Glutamatergic neuron (in vitro differentiated cells): Measurements from ENCODE around the gene DHX32. TPM values are rescaled to one million over a fixed set of nuclear protein-coding genes. Genes with fewer than 3 reads are reported as not detected.
"Not testable (repeated sequence)": the region's sequence is repeated elsewhere in the genome, so short reads cannot be mapped to it uniquely, and the experiment has no call there.

ENCODE experiments used
- DNase-seq: peaks from one replicate; pipeline ENCODE4 v3.0.0; 2022
- H3K27ac Mint-ChIP-seq: one replicate; pipeline ENCODE4 v1.8.0; 2020; ENCODE audit warnings: mild to moderate bottlenecking, mixed read lengths, inconsistent platforms; ENCODE audit not compliant: unreplicated experiment
- H3K27me3 Mint-ChIP-seq: one replicate; pipeline ENCODE4 v1.8.0; 2020; ENCODE audit warnings: mild to moderate bottlenecking, moderate library complexity, mixed read lengths, inconsistent platforms; ENCODE audit not compliant: unreplicated experiment
- H3K36me3 Mint-ChIP-seq: one replicate; pipeline ENCODE4 v1.8.0; 2020; ENCODE audit warnings: mild to moderate bottlenecking, mixed read lengths, inconsistent platforms; ENCODE audit not compliant: unreplicated experiment
- H3K4me1 Mint-ChIP-seq: one replicate; pipeline ENCODE4 v1.8.0; 2020; ENCODE audit warnings: mild to moderate bottlenecking, low read depth, mixed read lengths, inconsistent platforms; ENCODE audit not compliant: unreplicated experiment
- H3K4me3 Mint-ChIP-seq: one replicate; pipeline ENCODE4 v1.8.0; 2020; ENCODE audit warnings: mild to moderate bottlenecking, mixed read lengths, inconsistent platforms; ENCODE audit not compliant: unreplicated experiment
- H3K9me3 Mint-ChIP-seq: one replicate; pipeline ENCODE4 v1.8.0; 2020; ENCODE audit warnings: mild to moderate bottlenecking, moderate library complexity, mixed read lengths, inconsistent platforms; ENCODE audit not compliant: unreplicated experiment
- CTCF ChIP-seq: fragments of 200-600 bp; sonication (generic); IDR thresholded peaks from one replicate; pipeline ENCODE4 v1.5.0; 2021; ENCODE audit not compliant: partially characterized antibody, unreplicated experiment
- total RNA-seq: library from RNA; stranded (reverse); fragmentation: NEBNext Ultra II Directional; extraction: Animal tissue kit (Norgen Biotek cat#: 25700); gene quantifications from one replicate; pipeline ENCODE4 v1.2.1, GENCODE V29; 2021; ENCODE audit not compliant: unreplicated experiment

DHX32 gene
- total RNA-seq, 1 donor from 2014 or later: 11.3 TPM

DNA sequence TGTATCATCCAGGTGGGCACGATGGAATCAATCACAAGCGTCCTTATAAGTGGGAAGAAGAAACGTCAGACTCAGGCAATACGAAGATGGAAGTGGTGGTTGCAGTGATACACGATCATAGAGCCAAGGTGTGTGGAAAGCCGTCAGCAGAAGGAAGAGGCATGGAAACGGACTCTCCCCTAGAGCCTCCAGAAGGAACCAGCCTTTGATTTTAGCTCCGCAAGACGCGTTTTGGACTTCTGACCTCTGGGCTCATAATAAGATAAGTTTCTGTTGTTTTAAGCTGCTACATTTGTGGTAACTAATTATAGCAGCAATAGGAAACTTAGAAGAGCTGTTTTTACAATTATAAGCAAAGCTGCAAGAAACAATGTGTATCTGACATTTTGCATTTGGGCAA, 30.1 kb upstream of the DHX32 start:
- H3K36me3 Mint-ChIP-seq: peaks cover 5% of the 10 kb centered on the region
- no peak for DNase-seq
- no peak overlapping the region for H3K27ac Mint-ChIP-seq
- no peak overlapping the region for H3K4me3 Mint-ChIP-seq
- H3K27me3 Mint-ChIP-seq: peaks cover 2% of the 10 kb centered on the region
- no peak for TF ChIP-seq CTCF
- no peaks in the 10 kb centered on the region for H3K4me1 Mint-ChIP-seq
- H3K9me3 Mint-ChIP-seq: no peaks in the 10 kb centered on the region

- not testable (repeated sequence) for H3K27me3 Mint-ChIP-seq, DNase-seq, H3K4me1 Mint-ChIP-seq, H3K9me3 Mint-ChIP-seq, H3K36me3 Mint-ChIP-seq, H3K27ac Mint-ChIP-seq, H3K4me3 Mint-ChIP-seq
Observed at GRCh38 chr10:125909491-125909890, 28.4 kb upstream of the DHX32 start.

DNA sequence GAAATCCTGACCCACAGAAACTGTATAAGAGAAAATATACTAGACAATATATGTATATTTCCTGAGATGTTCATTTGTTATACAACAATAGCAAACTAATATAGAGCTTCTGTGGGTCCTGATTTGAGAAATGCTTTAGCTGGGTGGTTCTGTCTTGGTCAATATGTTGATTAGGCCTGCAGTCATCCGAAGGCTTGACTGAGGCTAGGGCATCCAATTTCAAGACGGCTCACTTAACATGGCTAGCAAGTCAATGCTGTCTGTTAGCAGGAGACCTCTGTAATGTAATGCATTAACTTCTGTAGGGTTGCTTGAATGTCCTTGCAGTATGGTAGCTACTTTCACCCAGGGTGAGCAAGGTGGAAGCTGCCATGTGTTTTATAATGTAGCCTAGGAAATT, 27.7 kb upstream of the DHX32 start:
- not testable (repeated sequence) for H3K4me1 Mint-ChIP-seq, DNase-seq, H3K4me3 Mint-ChIP-seq, H3K27me3 Mint-ChIP-seq, H3K36me3 Mint-ChIP-seq, H3K27ac Mint-ChIP-seq, H3K9me3 Mint-ChIP-seq

- H3K4me3 Mint-ChIP-seq, H3K4me1 Mint-ChIP-seq, H3K27me3 Mint-ChIP-seq, H3K27ac Mint-ChIP-seq, DNase-seq, H3K9me3 Mint-ChIP-seq, H3K36me3 Mint-ChIP-seq: not testable (repeated sequence)
Observed at GRCh38 chr10:125907598-125907997, 26.5 kb upstream of the DHX32 start.

- not testable (repeated sequence) for H3K27me3 Mint-ChIP-seq, H3K27ac Mint-ChIP-seq, H3K9me3 Mint-ChIP-seq
Observed at GRCh38 chr10:125905069-125905994, 24.2 kb upstream of the DHX32 start.

GRCh38 chr10:125903135-125903640, 22.1 kb upstream of the DHX32 start:
- H3K4me1 Mint-ChIP-seq, DNase-seq, H3K27ac Mint-ChIP-seq, H3K27me3 Mint-ChIP-seq, H3K4me3 Mint-ChIP-seq, H3K36me3 Mint-ChIP-seq, H3K9me3 Mint-ChIP-seq: not testable (repeated sequence)

More at GRCh38 chr10:125905069-125905994, 24.2 kb upstream of the DHX32 start:
- not testable (repeated sequence) for H3K4me3 Mint-ChIP-seq, DNase-seq, H3K36me3 Mint-ChIP-seq, H3K4me1 Mint-ChIP-seq

DNA sequence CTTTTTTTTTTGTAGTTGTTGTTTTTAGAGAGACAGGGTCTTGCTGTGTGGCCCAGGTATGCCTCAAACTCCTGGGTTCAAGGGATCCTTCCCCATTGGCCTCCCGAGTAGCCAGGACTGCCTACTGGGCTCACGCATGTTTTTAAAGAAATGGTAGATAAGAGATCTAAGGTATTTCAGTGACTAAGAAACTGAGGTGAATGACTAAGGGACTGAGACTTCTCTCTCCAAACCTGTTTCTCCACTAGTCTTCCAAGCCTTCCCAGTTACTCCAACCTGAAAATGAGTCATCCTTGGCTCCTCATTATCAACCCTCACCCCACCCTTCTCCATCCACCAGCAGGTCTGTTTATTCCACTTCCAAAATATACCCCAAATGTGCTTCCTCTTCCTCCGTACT, 19.9 kb upstream of the DHX32 start:
- H3K4me3 Mint-ChIP-seq, H3K27me3 Mint-ChIP-seq, DNase-seq: not testable (repeated sequence)

DNA sequence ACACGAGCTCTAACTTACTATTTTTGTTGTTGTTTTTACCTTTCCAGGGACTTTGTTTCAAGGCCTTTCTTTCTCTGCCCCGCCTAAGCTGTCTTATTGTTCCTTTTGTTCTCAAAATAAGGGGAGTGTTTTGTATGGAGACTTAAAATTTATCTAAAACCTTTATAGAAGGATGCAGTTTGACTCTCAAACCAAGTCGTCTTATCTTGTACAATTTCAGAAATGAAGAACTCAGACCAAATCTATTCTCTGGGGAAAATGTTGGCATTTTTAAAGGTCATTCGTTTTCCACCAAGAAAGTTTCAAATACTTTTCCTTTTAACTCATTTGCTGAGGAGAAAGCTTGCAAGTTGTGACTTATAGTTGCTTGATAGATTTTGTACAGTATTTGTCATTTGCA, 16.2 kb upstream of the DHX32 start:
- not testable (repeated sequence) for H3K9me3 Mint-ChIP-seq, DNase-seq, H3K27ac Mint-ChIP-seq, H3K36me3 Mint-ChIP-seq, H3K27me3 Mint-ChIP-seq, H3K4me1 Mint-ChIP-seq
- peak overlapping the region; percentile 93 for H3K4me3 Mint-ChIP-seq

More for the DNA sequence above, 19.9 kb upstream of the DHX32 start:
- not testable (repeated sequence) for H3K9me3 Mint-ChIP-seq, H3K4me1 Mint-ChIP-seq, H3K27ac Mint-ChIP-seq, H3K36me3 Mint-ChIP-seq

- H3K36me3 Mint-ChIP-seq, H3K9me3 Mint-ChIP-seq, H3K4me1 Mint-ChIP-seq: not testable (repeated sequence)
Observed at GRCh38 chr10:125896088-125896934, 15.2 kb upstream of the DHX32 start, which contains the start of gene FANK1. Gene FANK1 (plus strand): TSS chr10:125896564. CDS start chr10:125896643, 79 bp downstream.

DNA sequence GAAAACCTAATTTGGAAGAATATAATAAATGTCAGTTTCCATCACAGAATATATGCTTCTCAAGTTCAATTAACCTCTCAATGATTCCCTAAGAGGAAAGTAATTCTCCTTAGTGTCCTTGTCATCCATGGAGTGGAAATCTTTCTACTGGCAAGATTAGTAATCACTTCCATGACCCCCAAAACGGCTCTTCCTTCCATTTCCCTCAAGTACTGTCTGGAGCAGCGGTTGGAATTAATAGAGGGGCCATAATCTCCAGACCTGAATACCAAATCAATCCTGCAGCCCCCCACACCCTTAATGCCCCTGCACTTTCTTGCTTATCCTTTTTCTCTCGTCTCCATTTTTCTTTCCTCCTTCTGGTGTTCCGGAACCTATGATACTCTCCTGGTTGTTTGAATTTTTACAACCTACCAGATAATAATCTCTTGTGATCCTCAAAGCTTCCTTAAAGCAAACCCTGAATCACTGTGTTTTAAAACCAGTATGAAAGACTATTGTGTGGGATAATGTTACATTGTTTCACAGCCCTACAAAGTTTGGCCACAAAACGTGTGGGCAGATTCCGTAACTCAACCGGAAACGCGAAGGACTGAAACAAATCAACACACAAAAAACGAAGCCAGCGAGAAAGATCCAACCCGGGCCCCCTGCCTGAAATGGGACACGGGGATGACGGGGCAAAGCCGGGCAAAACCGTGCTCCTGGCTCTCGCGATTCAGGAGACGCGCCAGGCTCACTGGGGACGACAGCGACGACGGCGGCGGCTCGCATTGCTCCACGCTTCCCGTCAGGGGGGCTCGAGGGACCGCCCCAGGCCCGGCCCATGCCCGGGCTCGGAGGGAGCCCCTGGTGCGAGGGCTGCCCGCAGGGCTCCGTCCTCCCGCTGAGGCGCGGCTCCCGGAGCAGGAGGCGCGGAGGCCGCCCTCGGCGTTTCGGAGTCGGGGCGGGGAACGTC, 14.3 kb upstream of the DHX32 start:
- peak; percentile 75 for DNase-seq
- not testable (repeated sequence) for H3K36me3 Mint-ChIP-seq, H3K27me3 Mint-ChIP-seq, H3K4me1 Mint-ChIP-seq, H3K9me3 Mint-ChIP-seq
- H3K4me3 Mint-ChIP-seq: peak overlapping the region; percentile 95
- peak overlapping the region; percentile 79 for H3K27ac Mint-ChIP-seq

More at GRCh38 chr10:125896088-125896934, 15.2 kb upstream of the DHX32 start, which contains the start of gene FANK1:
- Mint-ChIP-seq H3K27ac (peak within 1 kb of the TSS; percentile 79), H3K4me3 (peak within 1 kb of the TSS; percentile 95)
- DNase-seq: peak; percentile 96
- not testable (repeated sequence) for H3K27me3 Mint-ChIP-seq
